NCI-H2107 (cell line): ENCODE results near the gene APBB2.

Experiments
- DNase-seq: peaks from one replicate; lab custom pipeline; 2025; lab: John Stamatoyannopoulos, UW

The APBB2 gene

GRCh38 chr4:40848940-40849339, 365.4 kb downstream of the APBB2 start:
- no peak for DNase-seq

GRCh38 chr4:40848251-40848650, 366.1 kb downstream of the APBB2 start:
- no peak for DNase-seq

- DNase-seq = no peak
Observed at GRCh38 chr4:40846532-40846931, 367.8 kb downstream of the APBB2 start.

GRCh38 chr4:40845154-40845835, 369.0 kb downstream of the APBB2 start:
- DNase-seq = no peak

- no peak for DNase-seq
Observed at GRCh38 chr4:40844261-40844660, 370.1 kb downstream of the APBB2 start.

- DNase-seq = no peak
Observed at GRCh38 chr4:40843696-40844095, 370.6 kb downstream of the APBB2 start.

- no peak for DNase-seq
Observed at GRCh38 chr4:40842725-40843423, 371.5 kb downstream of the APBB2 start.

- no peak for DNase-seq
Observed at GRCh38 chr4:40842318-40842717, 372.0 kb downstream of the APBB2 start.

- peak; percentile 45 for DNase-seq
Observed at GRCh38 chr4:40840985-40841571, 373.3 kb downstream of the APBB2 start.

GRCh38 chr4:40840255-40840984, 373.9 kb downstream of the APBB2 start:
- DNase-seq = no peak

- no peak for DNase-seq
Observed at GRCh38 chr4:40838742-40839141, 375.6 kb downstream of the APBB2 start.

GRCh38 chr4:40837094-40837870, 377.1 kb downstream of the APBB2 start:
- no peak for DNase-seq

- DNase-seq = no peak
Observed at GRCh38 chr4:40833212-40833611, 381.1 kb downstream of the APBB2 start.

- DNase-seq = no peak
Observed at GRCh38 chr4:40832175-40832574, 382.2 kb downstream of the APBB2 start.

- DNase-seq = no peak
Observed at GRCh38 chr4:40831146-40831907, 383.0 kb downstream of the APBB2 start.

- DNase-seq = no peak
Observed at GRCh38 chr4:40829586-40829985, 384.8 kb downstream of the APBB2 start.

GRCh38 chr4:40828661-40829060, 385.7 kb downstream of the APBB2 start:
- DNase-seq = no peak

GRCh38 chr4:40827758-40828157, 386.6 kb downstream of the APBB2 start:
- DNase-seq = no peak

- no peak for DNase-seq
Observed at GRCh38 chr4:40826821-40827220, 387.5 kb downstream of the APBB2 start.

- no peak for DNase-seq
Observed at GRCh38 chr4:40825014-40825838, 389.1 kb downstream of the APBB2 start.
